Measurements from ENCODE around the gene PLD6.
"Not testable (repeated sequence)": the region's sequence is repeated elsewhere in the genome, so short reads cannot be mapped to it uniquely, and the experiment has no call there.

PLD6 gene

GRCh38 chr17:17206124-17206912 is at the start of gene PLD6:
PLD6 (minus strand) TSS chr17:17206333; CDS start chr17:17206286, 47 bp downstream.
- ATAC-seq: peak; percentile 65 to 71

GRCh38 chr17:17255689-17256088 is 49.6 kb upstream of the PLD6 start:
- not testable (repeated sequence) for ATAC-seq

GRCh38 chr17:17254036-17254435 is 47.9 kb upstream of the PLD6 start:
- ATAC-seq: no peak

GRCh38 chr17:17253406-17253805 is 47.3 kb upstream of the PLD6 start:
- no peak for ATAC-seq

GRCh38 chr17:17252149-17252661 is 46.1 kb upstream of the PLD6 start:
- ATAC-seq: no peak

GRCh38 chr17:17246879-17247278 is 40.7 kb upstream of the PLD6 start:
- no peak for ATAC-seq

GRCh38 chr17:17243163-17243562 is 37.0 kb upstream of the PLD6 start:
- ATAC-seq: no peak

- no peak for ATAC-seq
These were observed 36.1 kb upstream of the PLD6 start for GRCh38 chr17:17242246-17242645.

- no peak for ATAC-seq
These were observed 35.5 kb upstream of the PLD6 start for GRCh38 chr17:17241656-17242055.

- no peak for ATAC-seq
These were observed 33.7 kb upstream of the PLD6 start for GRCh38 chr17:17239832-17240231.

GRCh38 chr17:17237026-17237799 is 31.1 kb upstream of the PLD6 start, which contains the start of gene FLCN:
FLCN (minus strand) TSS chr17:17237168; CDS start chr17:17228137, 9,031 bp downstream.
- peak; percentile 90 to 93 for ATAC-seq

- no peak for ATAC-seq
These were observed 30.3 kb upstream of the PLD6 start for GRCh38 chr17:17236295-17237025.

- ATAC-seq: no peak
These were observed 29.4 kb upstream of the PLD6 start for GRCh38 chr17:17235212-17236174.

GRCh38 chr17:17232303-17232621 is 26.1 kb upstream of the PLD6 start:
- no peak for ATAC-seq

GRCh38 chr17:17231621-17232302 is 25.6 kb upstream of the PLD6 start:
- ATAC-seq: no peak

- no peak for ATAC-seq
These were observed 23.6 kb upstream of the PLD6 start for GRCh38 chr17:17229416-17230384.

- ATAC-seq: no peak
These were observed 22.6 kb upstream of the PLD6 start for GRCh38 chr17:17228521-17229279.

GRCh38 chr17:17227608-17228520 is 21.7 kb upstream of the PLD6 start:
- no peak for ATAC-seq
